ENCODE measurements around the gene PTPN14.

PTPN14 gene

DNA sequence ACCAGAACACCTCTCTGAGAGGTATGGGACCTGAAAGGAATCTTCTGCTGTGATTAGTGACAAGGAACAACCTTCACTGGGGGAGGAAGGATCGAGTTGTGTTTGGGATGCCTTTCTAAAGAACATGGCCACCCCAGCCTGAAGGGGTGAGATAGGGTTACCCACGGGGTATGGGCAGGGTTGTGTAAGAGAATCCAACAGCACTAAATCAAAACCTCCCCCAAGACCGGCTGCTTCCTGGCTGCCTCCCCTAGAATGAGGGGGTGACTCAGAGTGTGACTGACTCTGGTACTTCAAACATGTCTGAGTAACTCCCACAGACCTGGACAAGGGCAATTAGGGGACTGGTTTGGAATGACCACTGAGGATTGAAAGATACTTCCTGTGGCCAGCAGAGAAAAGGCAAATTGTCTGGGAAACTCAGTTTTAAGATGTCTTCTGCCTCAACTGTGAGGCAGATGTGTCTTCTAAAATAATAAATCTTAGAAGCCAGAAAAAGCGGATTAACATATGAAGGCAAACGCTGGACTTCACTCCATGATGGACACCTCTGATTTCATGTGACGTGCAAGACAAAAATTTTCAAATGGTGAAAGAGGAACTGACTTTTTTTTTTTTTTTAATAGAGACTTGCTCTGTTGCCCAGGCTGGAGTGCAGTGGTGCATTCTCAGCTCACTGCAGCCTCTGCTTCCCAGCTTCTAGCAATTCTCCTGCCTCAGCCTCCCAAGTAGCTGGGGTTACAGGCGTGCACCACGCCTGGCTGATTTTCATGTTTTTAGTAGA, 6.7 kb upstream of the PTPN14 start:
- H3K27me3 Mint-ChIP-seq: peaks cover 54% of the 10 kb centered on the region
- H3K27ac Mint-ChIP-seq (ENCODE audit: low read depth): no peak overlapping the region
- no peaks in the 10 kb centered on the region for H3K36me3 Mint-ChIP-seq (ENCODE audit: insufficient read depth)
- ATAC-seq (replicated peaks; ENCODE audit: extremely low read depth, poor library complexity, severe bottlenecking): no peak
- no peaks in the 10 kb centered on the region for H3K9me3 Mint-ChIP-seq
- no peaks in the 10 kb centered on the region for H3K4me1 Mint-ChIP-seq
- DNase-seq (ENCODE audit: low spot score in 2 of 2): no peak
- H3K4me3 Mint-ChIP-seq: no peak overlapping the region

DNA sequence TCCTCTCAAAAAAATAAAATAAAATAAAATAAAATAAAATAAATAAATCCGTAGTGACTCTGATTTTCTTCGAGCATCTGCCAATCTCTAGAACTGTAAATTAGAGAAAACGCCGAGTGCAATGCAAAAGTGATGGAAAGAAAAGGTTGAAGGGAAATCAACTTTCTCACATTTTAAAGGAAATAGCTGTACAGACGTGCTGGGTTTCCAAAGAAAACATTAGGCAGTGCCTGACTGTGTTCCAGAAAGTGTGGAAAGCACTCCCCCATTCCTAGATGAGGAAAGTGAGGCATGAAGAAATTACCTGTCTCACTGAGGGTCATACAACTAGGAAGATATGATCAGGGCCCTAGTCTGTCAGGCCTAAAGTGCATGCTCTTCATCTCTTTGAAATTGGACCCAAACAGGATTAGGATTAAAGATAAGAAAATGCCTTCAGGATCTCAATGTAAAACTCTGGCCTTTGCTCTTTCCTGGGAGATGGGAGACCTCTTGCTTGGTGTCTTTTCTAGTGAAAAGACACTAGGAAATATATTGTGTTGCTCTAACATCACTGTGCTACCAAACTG, 1.8 kb upstream of the PTPN14 start:
- ATAC-seq (replicated peaks; ENCODE audit: extremely low read depth, poor library complexity, severe bottlenecking) (no peak), DNase-seq (ENCODE audit: low spot score in 2 of 2) (no peak)
- Mint-ChIP-seq H3K27me3 (peaks cover 67% of the 10 kb centered on the region), H3K27ac (ENCODE audit: low read depth) (no peak overlapping the region), H3K4me1 (no peaks in the 10 kb centered on the region), H3K36me3 (ENCODE audit: insufficient read depth) (peaks cover 2% of the 10 kb centered on the region), H3K9me3 (no peaks in the 10 kb centered on the region), H3K4me3 (no peak overlapping the region)

DNA sequence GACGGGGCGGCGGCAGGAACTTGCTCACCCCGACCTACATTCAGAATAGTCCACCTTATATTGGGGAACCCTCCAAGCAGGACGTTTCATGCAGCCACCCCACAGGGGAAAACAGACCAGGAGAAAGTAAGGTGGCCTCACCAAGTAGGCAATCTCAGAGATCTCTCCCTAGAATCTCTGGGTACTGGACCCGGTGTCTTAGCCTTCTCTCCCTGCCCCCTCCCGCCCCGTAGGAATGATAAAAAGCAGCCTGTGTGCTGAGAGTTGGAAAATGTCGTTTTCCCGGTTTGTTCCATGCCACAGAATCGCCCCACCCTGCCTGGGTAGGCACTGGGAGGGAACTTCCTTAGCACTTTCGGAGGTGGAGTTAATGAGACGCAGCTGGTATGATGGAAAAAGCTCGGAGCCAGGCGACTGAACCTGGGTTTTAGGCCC, 789 bp upstream of the PTPN14 start:
- Mint-ChIP-seq H3K36me3 (ENCODE audit: insufficient read depth) (peaks cover 2% of the 10 kb centered on the region), H3K9me3 (no peaks in the 10 kb centered on the region), H3K4me1 (no peaks in the 10 kb centered on the region), H3K27me3 (peaks cover 67% of the 10 kb centered on the region), H3K4me3 (no peak overlapping the region), H3K27ac (ENCODE audit: low read depth) (no peak overlapping the region)
- ATAC-seq (replicated peaks; ENCODE audit: extremely low read depth, poor library complexity, severe bottlenecking) (no peak), DNase-seq (ENCODE audit: low spot score in 2 of 2) (no peak)

DNA sequence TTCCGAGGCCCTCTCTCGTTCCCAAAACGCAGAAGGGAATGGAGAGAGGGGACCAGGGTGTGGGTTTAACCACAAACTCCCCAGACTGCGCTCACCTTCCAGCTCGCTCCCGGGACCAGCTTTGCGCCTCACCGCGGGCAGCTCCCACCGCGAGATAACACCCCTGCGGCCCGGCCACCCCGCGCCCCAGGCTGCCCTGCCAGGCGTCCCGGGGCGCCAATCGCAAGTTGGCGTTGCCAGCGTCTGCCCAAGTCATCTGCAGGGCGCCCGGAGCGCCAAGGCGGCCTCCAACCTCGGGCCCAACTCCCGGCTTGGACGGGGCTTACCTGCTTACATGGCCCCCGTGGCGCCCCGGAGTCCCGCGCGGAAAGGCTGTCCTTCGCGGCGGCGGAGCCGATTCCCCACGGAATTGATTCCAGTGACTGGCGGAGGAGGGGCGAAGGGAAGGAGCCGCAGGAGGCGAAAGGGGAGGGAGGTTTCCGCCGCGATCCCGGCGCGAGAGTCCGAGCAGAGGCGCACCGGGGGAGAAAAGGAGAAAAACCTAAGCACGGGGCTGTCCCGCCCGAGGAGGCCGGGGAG, 456 bp downstream of the PTPN14 start:
- peaks cover 67% of the 10 kb centered on the region for H3K27me3 Mint-ChIP-seq
- H3K4me3 Mint-ChIP-seq: peak overlapping the region; percentile 54
- ATAC-seq (replicated peaks; ENCODE audit: extremely low read depth, poor library complexity, severe bottlenecking) (no peak), DNase-seq (ENCODE audit: low spot score in 2 of 2) (no peak)
- H3K9me3 Mint-ChIP-seq: no peaks in the 10 kb centered on the region
- peaks cover 2% of the 10 kb centered on the region for H3K36me3 Mint-ChIP-seq (ENCODE audit: insufficient read depth)
- no peak overlapping the region for H3K27ac Mint-ChIP-seq (ENCODE audit: low read depth)
- H3K4me1 Mint-ChIP-seq: no peaks in the 10 kb centered on the region

DNA sequence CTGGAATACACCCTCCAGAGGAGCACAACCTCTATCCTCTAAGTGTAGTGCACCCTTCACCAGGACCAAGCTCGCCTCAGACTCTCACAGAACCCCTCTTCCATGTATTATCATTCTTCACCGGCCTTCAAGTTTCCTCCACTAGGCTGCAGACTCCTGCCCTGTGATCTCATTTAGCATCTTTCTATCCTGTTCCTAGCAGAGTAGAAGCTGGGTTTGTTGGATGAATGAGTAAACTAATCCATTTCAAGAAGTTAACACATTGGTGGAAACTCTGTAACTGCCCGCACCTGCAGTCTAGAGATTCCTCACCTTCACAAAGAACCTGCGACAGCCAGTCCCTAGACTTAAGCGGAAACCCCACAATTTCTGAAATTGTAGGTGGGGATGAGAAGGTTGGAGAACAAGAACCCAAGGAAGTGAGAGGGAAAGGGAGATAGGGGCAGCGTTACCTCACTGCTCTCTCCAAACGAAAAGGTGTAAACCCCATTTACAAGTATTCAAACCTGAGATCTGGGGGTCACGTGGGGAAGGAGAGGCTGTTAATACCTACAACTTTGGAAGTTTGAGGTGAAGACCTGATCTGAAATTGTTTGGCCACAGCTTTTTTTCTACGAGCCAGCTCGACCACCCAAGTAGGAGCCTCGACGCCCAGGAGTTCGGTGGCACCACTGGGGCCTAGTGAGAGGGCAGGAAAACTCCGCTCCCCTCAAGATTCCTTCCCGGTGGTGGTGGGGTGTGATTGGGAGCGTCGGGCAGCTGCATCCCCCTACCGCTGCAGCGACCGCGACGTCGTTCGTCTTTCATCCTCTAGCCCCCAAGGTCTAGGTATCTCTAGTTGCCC, 1.2 kb downstream of the PTPN14 start:
- H3K36me3 Mint-ChIP-seq (ENCODE audit: insufficient read depth): peaks cover 2% of the 10 kb centered on the region
- H3K27ac Mint-ChIP-seq (ENCODE audit: low read depth): no peak overlapping the region
- no peaks in the 10 kb centered on the region for H3K9me3 Mint-ChIP-seq
- ATAC-seq (replicated peaks; ENCODE audit: extremely low read depth, poor library complexity, severe bottlenecking) (no peak), DNase-seq (ENCODE audit: low spot score in 2 of 2) (no peak)
- no peaks in the 10 kb centered on the region for H3K4me1 Mint-ChIP-seq
- H3K4me3 Mint-ChIP-seq: no peak overlapping the region
- peaks cover 67% of the 10 kb centered on the region for H3K27me3 Mint-ChIP-seq

DNA sequence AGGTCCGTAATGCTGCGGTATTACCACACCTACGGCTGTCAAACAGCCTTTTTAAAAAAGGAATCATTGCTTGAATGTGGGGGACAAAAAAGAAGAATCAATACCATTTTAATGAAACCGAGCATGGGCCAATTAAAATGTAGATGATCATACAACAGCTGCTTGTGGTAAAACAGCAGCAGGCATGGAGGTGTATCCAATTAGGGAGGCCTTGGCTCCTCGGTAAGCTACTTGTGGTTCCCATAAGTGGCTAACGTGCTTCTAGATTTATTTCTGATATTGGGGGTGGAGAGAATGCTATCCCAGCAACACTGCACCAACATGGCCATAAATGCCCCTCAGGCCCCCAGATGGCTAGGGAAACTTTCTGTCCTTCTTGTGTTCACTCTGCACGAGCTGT, 1.8 kb downstream of the PTPN14 start:
- H3K4me1 Mint-ChIP-seq: no peaks in the 10 kb centered on the region
- peaks cover 67% of the 10 kb centered on the region for H3K27me3 Mint-ChIP-seq
- no peak for ATAC-seq (replicated peaks; ENCODE audit: extremely low read depth, poor library complexity, severe bottlenecking)
- no peaks in the 10 kb centered on the region for H3K9me3 Mint-ChIP-seq
- H3K27ac Mint-ChIP-seq (ENCODE audit: low read depth): no peak overlapping the region
- H3K36me3 Mint-ChIP-seq (ENCODE audit: insufficient read depth): peaks cover 2% of the 10 kb centered on the region
- no peak overlapping the region for H3K4me3 Mint-ChIP-seq
- no peak for DNase-seq (ENCODE audit: low spot score in 2 of 2)

DNA sequence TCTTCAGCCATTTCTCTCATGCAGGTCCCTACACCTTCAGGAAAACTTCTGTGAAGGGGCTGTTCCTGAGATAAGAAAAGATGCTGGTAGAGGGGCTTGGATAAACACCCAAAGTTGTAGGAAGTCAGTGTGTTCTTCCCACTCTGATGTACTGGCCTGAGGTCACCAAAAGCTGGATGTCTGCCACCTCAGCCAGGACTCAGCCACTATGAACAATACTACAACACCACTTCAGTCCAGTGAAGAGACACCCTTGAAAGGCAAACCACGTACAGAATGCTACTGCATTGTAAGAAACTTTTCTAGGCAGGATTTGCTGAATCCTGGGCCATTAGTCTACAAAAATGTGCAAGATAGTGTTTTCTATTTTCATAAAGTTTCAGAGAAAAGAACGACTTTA, 2.4 kb downstream of the PTPN14 start:
- no peak for DNase-seq (ENCODE audit: low spot score in 2 of 2)
- no peak for ATAC-seq (replicated peaks; ENCODE audit: extremely low read depth, poor library complexity, severe bottlenecking)
- H3K4me3 Mint-ChIP-seq: no peak overlapping the region
- peaks cover 2% of the 10 kb centered on the region for H3K36me3 Mint-ChIP-seq (ENCODE audit: insufficient read depth)
- no peaks in the 10 kb centered on the region for H3K4me1 Mint-ChIP-seq
- peaks cover 72% of the 10 kb centered on the region for H3K27me3 Mint-ChIP-seq
- no peak overlapping the region for H3K27ac Mint-ChIP-seq (ENCODE audit: low read depth)
- H3K9me3 Mint-ChIP-seq: no peaks in the 10 kb centered on the region

DNA sequence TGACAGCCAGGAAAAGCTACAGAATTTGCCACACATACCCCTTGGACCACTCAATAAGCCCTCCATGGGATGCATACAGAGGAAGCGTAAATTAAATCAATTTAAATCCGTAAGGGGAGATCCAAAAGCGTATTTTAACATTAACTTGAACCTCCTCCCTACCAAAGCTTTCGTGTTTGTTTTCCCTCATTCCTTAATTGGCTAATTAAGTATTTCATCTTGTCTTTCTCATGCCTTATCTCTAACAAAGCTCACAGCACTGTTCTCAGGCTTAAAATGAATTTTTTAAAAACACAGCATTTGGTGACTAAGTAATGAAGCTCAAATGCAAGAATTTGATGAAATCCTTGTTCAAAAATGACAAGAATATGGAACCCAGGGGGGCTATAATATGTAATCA, 3.1 kb downstream of the PTPN14 start:
- no peak for DNase-seq (ENCODE audit: low spot score in 2 of 2)
- Mint-ChIP-seq H3K27ac (ENCODE audit: low read depth) (no peak overlapping the region), H3K36me3 (ENCODE audit: insufficient read depth) (peaks cover 2% of the 10 kb centered on the region), H3K4me3 (no peak overlapping the region), H3K27me3 (peaks cover 68% of the 10 kb centered on the region), H3K9me3 (no peaks in the 10 kb centered on the region), H3K4me1 (no peaks in the 10 kb centered on the region)
- ATAC-seq (replicated peaks; ENCODE audit: extremely low read depth, poor library complexity, severe bottlenecking): no peak

DNA sequence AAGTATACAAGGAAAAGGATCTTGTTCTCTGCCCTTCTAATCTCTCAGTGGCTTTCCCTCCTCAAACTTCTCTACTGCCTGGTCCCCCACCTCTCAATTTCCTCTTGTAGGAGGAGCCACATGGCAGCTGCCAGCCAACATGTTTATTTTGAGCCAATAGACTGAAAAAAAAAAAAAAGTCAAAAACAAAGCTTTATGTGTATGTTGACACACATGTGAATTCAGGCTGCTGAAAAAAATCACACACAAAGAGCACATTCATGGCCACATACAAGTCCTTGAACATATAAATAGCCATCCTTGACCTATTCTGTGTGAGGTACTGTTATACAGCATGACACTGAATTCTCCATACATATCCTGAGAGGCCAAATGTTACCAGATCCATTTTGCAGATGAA, 3.7 kb downstream of the PTPN14 start:
- Mint-ChIP-seq H3K36me3 (ENCODE audit: insufficient read depth) (peaks cover 2% of the 10 kb centered on the region), H3K4me3 (no peak overlapping the region), H3K27ac (ENCODE audit: low read depth) (no peak overlapping the region), H3K27me3 (peaks cover 63% of the 10 kb centered on the region), H3K4me1 (no peaks in the 10 kb centered on the region), H3K9me3 (no peaks in the 10 kb centered on the region)
- ATAC-seq (replicated peaks; ENCODE audit: extremely low read depth, poor library complexity, severe bottlenecking) (no peak), DNase-seq (ENCODE audit: low spot score in 2 of 2) (no peak)

DNA sequence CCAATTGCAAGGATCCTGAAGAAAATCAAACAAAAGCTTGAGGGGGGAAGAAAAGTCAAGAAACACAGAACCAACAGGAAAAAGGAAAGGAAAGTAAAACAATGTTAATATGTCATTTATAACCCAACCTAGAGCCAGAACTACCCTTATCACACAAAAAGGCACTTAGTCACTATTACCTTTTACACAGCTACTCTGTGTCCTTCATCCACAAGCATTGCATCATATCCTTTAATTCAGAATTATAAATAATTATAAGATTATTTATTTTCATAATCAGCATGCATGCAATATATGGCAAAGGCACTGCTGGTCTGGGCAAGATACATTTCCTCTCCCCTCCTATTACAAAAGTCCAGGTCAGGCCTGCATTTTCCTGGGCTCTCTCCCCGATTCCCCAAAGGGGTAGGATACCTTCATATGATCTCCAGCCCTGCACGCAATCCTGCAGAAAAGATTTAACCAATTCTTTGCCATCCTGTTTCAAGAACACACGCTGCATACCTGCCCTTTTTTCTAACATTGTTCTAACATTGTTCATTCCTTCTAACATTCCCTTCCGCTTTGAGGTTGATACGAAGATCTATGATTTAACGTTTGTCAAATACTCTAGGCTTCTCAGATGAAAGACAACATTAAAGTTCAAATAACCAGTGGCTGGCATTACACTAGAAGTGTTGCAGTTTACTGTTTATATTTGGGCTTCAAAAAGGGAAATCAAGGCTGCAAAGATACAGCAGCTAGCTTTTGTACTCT, 4.3 kb downstream of the PTPN14 start:
- Mint-ChIP-seq H3K27me3 (peaks cover 56% of the 10 kb centered on the region), H3K36me3 (ENCODE audit: insufficient read depth) (peaks cover 2% of the 10 kb centered on the region), H3K9me3 (no peaks in the 10 kb centered on the region), H3K27ac (ENCODE audit: low read depth) (no peak overlapping the region), H3K4me1 (no peaks in the 10 kb centered on the region), H3K4me3 (no peak overlapping the region)
- DNase-seq (ENCODE audit: low spot score in 2 of 2) (no peak), ATAC-seq (replicated peaks; ENCODE audit: extremely low read depth, poor library complexity, severe bottlenecking) (no peak)

DNA sequence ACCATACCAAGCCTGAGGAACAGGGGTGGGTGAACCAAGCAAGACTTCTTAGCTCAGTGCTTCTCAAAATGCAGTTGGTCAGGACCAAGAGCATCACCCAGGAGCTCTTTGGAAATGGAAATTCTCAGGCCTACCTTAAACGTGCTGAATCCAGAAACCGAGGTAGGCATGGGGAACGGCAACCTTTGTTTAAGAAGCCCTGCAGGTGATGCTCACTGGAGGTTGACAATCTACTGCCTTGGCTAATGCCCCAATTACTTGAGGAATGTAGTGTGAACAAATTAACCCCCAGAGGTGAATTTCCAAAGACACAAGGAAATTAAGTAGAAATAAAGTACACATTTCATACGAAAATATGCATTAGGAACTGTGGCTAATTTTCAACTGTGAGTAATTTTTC, 5.3 kb downstream of the PTPN14 start:
- H3K9me3 Mint-ChIP-seq: no peaks in the 10 kb centered on the region
- H3K36me3 Mint-ChIP-seq (ENCODE audit: insufficient read depth): no peaks in the 10 kb centered on the region
- peaks cover 46% of the 10 kb centered on the region for H3K27me3 Mint-ChIP-seq
- DNase-seq (ENCODE audit: low spot score in 2 of 2) (no peak), ATAC-seq (replicated peaks; ENCODE audit: extremely low read depth, poor library complexity, severe bottlenecking) (no peak)
- H3K4me3 Mint-ChIP-seq: no peak overlapping the region
- H3K4me1 Mint-ChIP-seq: no peaks in the 10 kb centered on the region
- no peak overlapping the region for H3K27ac Mint-ChIP-seq (ENCODE audit: low read depth)

DNA sequence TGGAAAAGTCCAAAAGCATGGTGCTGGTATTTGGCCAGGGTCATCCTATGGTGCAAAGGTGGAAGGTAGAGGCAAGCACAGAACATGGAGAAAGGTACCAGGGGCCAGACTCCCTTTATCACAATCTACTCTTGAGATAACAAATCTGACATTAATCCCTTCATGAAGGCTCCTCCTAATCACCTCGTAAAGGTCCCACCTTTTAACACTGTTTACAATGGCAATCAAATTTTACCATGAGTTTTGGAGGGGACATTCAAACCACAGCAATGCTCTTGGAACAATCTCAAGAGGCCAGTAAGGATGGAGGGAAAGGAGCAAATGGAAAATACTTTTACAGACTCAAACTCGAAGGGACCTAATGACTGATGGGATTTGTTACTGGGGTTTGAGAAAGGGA, 6.1 kb downstream of the PTPN14 start:
- ATAC-seq (replicated peaks; ENCODE audit: extremely low read depth, poor library complexity, severe bottlenecking): no peak
- Mint-ChIP-seq H3K36me3 (ENCODE audit: insufficient read depth) (no peaks in the 10 kb centered on the region), H3K27ac (ENCODE audit: low read depth) (no peak overlapping the region), H3K4me3 (no peak overlapping the region), H3K9me3 (no peaks in the 10 kb centered on the region), H3K27me3 (peaks cover 38% of the 10 kb centered on the region), H3K4me1 (no peaks in the 10 kb centered on the region)
- no peak for DNase-seq (ENCODE audit: low spot score in 2 of 2)
